ENCODE results near the gene SNX7. TPM values are rescaled to one million over a fixed set of nuclear protein-coding genes. Genes with fewer than 3 reads are reported as not detected.

Gene SNX7
- total and polyA plus RNA-seq, 12 donors = 3.3 to 29.2 (median 18.9) TPM

DNA sequence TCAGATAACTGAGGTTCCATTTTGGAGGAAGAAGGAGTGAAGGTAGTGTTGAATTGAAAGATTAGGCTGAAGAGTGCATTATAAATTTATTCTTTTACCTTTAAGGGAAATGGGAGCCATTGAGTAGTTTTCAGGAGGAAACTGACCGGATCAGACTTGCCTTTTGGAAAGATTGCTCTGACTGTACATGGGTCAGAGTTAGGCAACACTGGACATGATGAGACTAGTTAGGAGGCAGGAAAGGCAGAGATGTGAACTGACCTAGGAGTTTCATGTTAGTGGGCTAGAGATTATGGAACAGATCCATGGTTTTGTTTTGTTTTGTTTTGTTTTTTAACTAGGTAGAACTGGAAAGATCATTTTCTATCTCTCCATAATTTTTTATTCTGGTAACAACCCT is 78.2 kb downstream of the SNX7 start:
- H3K4me3 ChIP-seq = no peak overlapping the region
- H3K36me3 ChIP-seq (replicated peaks in 1 of 2) = no peaks in the 10 kb centered on the region
- no peaks in the 10 kb centered on the region for H3K4me1 ChIP-seq (replicated peaks in 1 of 2)
- no peak overlapping the region for H3K27ac ChIP-seq
- no peaks in the 10 kb centered on the region for H3K27me3 ChIP-seq
- intact Hi-C loops (cut with DNase I) = no loop called here
- no peak for DNase-seq
- 89 to 100% (median 94%) methylated on average over 1 of the region's 1 CpG for WGBS, 4 donors
- TF ChIP-seq POLR2A (IDR thresholded peaks at IDR 0.05) = no peak
- no peaks in the 10 kb centered on the region for H3K9me3 ChIP-seq (replicated peaks in 1 of 3)

DNA sequence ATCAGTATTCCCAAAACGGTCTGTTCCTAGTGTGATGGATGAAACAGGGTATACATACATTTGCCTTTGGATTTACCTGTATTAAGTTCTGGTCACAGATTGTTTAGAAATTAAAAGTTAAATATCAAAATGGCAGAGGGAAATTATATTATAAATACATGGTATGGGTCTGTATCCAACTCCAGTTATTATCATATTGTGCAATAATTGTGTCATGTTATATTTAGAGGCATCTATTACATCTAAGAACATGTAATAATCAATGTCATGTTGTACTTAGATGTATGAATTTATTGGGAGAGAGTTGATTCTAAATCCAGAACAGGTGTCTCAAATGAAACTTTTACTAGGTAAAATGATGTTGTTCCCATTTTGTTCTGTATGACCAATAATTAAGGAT is 79.6 kb downstream of the SNX7 start:
- no peaks in the 10 kb centered on the region for H3K9me3 ChIP-seq (replicated peaks in 1 of 3)
- H3K27ac ChIP-seq = no peak overlapping the region
- no peaks in the 10 kb centered on the region for H3K4me1 ChIP-seq (replicated peaks in 1 of 2)
- intact Hi-C loops (cut with DNase I) = no loop called here
- no peaks in the 10 kb centered on the region for H3K36me3 ChIP-seq (replicated peaks in 1 of 2)
- no peaks in the 10 kb centered on the region for H3K27me3 ChIP-seq
- no peak overlapping the region for H3K4me3 ChIP-seq
- WGBS, 4 donors = 65 to 89% (median 70%) methylated on average over 1 of the region's 1 CpG
- DNase-seq = no peak
- TF ChIP-seq, protein P1, sequence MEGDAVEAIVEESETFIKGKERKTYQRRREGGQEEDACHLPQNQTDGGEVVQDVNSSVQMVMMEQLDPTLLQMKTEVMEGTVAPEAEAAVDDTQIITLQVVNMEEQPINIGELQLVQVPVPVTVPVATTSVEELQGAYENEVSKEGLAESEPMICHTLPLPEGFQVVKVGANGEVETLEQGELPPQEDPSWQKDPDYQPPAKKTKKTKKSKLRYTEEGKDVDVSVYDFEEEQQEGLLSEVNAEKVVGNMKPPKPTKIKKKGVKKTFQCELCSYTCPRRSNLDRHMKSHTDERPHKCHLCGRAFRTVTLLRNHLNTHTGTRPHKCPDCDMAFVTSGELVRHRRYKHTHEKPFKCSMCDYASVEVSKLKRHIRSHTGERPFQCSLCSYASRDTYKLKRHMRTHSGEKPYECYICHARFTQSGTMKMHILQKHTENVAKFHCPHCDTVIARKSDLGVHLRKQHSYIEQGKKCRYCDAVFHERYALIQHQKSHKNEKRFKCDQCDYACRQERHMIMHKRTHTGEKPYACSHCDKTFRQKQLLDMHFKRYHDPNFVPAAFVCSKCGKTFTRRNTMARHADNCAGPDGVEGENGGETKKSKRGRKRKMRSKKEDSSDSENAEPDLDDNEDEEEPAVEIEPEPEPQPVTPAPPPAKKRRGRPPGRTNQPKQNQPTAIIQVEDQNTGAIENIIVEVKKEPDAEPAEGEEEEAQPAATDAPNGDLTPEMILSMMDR (IDR thresholded peaks at IDR 0.05) = no peak
- TF ChIP-seq POLR2A (IDR thresholded peaks at IDR 0.05) = no peak

DNA sequence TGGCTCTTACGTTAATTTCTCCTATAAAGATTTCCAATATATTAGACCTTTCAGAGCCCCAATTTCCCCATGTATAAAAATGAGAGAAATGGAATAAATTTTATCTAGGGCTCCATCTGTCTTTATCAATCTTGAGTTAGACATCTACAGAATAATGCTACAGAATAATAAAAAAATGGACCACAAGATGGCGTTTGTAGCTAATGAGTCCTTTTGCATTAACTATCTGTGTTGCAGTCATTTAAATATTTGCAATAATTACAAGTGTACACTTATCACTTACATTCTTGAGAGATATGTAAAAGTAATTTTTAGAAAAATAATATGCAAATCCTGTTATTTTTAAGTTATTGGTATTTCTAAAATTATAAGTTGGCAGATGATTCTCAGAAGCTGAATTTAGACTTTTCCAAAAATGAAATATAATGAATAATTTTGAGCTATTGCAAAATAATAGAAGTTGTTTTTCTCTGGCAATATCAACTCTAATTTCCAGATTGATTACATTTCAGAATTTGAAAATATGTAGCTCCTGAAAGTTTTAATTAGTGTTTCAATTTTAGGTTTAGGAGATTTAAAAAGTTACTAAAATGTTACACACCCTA is 87.7 kb downstream of the SNX7 start:
- DNase-seq = no peak
- intact Hi-C loops (cut with DNase I) = no loop called here
- no peak overlapping the region for H3K4me3 ChIP-seq
- 35 to 45% (median 43%) methylated on average over 2 of the region's 2 CpGs for WGBS, 4 donors
- no peak overlapping the region for H3K27ac ChIP-seq
- no peaks in the 10 kb centered on the region for H3K4me1 ChIP-seq (replicated peaks in 1 of 2)
- TF ChIP-seq, protein P1 (IDR thresholded peaks at IDR 0.05) = peak; percentile 21 to 58 (median 36)
- TF ChIP-seq POLR2A (IDR thresholded peaks at IDR 0.05) = no peak
- H3K9me3 ChIP-seq (replicated peaks in 1 of 3) = no peaks in the 10 kb centered on the region
- H3K27me3 ChIP-seq = no peaks in the 10 kb centered on the region
- no peaks in the 10 kb centered on the region for H3K36me3 ChIP-seq (replicated peaks in 1 of 2)

DNA sequence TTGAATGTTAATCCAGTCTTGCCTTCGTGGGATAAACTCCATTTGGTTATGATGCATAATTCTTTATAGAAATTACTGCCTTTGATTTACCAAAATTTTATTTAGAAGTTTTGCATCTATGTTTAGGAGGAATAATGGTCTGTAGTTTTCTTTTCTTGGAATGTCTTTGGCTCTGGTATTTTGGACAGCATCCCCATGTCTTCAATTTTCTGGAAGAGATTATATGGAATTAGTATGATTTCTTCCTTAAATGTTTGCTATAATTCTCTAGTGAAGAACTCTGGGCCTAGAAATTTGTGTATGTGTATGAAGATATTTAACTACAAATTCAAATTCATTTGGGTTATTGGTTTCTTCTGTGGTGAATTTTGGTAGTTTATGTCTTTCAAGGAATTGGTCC is 92.7 kb downstream of the SNX7 start:
- Histone ChIP-seq H3K9me3 (replicated peaks in 1 of 3) (no peaks in the 10 kb centered on the region), H3K4me3 (no peak overlapping the region), H3K36me3 (replicated peaks in 1 of 2) (no peaks in the 10 kb centered on the region), H3K27ac (no peak overlapping the region), H3K27me3 (no peaks in the 10 kb centered on the region), H3K4me1 (replicated peaks in 1 of 2) (no peaks in the 10 kb centered on the region)
- no peak for DNase-seq
- TF ChIP-seq, protein P1 (IDR thresholded peaks at IDR 0.05) = no peak
- TF ChIP-seq POLR2A (IDR thresholded peaks at IDR 0.05) = no peak
- intact Hi-C loops (cut with DNase I) = no loop called here
- WGBS, 4 donors = 81 to 94% (median 87%) methylated on average over 1 of the region's 1 CpG

DNA sequence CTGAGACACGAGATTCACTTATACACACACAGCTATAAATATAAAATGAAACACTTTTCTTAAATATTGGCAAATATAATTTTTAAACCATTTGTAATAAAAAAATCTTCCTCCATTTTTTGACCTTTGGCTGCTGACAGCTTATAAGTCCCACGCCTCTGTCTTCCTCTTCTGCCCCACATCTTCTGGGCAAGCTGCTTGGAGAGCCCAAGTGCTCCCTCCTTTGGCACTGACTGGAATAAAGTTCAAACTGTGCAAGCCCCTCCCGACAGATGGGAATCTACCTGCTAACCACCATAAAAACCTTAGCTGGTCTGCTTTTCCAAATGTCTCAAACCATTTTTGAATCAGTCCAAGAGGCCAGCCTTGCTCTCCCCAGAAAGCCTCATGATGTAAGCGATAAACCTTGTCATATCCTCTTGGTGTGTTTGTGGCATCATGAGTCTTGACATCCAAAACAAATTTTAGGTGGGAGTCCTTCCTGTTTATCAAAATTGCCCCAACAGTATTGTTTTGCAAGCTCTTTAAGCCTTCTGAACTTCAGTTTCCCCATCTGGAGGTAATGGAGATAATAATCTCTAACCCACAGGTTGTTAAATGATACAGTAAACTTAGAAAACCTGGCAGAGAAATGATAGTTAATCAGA is 99.8 kb downstream of the SNX7 start:
- Histone ChIP-seq H3K27me3 (no peaks in the 10 kb centered on the region), H3K36me3 (replicated peaks in 1 of 2) (no peaks in the 10 kb centered on the region), H3K4me1 (replicated peaks in 1 of 2) (no peaks in the 10 kb centered on the region), H3K9me3 (replicated peaks in 1 of 3) (no peaks in the 10 kb centered on the region), H3K27ac (no peak overlapping the region), H3K4me3 (no peak overlapping the region)
- 88 to 93% (median 90%) methylated on average over 4 of the region's 4 CpGs for WGBS, 4 donors
- DNase-seq = no peak
- TF ChIP-seq, protein P1 (IDR thresholded peaks at IDR 0.05) = no peak
- no peak for TF ChIP-seq POLR2A (IDR thresholded peaks at IDR 0.05)
- intact Hi-C loops (cut with DNase I) = no loop called here

Measured in adrenal gland (tissue), 12 donors.